Suppressor macrophage treated with lipopolysaccharide for 1 hour (primary cell): ENCODE data around the gene LIX1L.

ENCODE experiments used
- DNase-seq, 3 donors: peaks; one replicate each; pipeline ENCODE4 v3.0.0-alpha.2; 2020 to 2022

The LIX1L gene

DNA sequence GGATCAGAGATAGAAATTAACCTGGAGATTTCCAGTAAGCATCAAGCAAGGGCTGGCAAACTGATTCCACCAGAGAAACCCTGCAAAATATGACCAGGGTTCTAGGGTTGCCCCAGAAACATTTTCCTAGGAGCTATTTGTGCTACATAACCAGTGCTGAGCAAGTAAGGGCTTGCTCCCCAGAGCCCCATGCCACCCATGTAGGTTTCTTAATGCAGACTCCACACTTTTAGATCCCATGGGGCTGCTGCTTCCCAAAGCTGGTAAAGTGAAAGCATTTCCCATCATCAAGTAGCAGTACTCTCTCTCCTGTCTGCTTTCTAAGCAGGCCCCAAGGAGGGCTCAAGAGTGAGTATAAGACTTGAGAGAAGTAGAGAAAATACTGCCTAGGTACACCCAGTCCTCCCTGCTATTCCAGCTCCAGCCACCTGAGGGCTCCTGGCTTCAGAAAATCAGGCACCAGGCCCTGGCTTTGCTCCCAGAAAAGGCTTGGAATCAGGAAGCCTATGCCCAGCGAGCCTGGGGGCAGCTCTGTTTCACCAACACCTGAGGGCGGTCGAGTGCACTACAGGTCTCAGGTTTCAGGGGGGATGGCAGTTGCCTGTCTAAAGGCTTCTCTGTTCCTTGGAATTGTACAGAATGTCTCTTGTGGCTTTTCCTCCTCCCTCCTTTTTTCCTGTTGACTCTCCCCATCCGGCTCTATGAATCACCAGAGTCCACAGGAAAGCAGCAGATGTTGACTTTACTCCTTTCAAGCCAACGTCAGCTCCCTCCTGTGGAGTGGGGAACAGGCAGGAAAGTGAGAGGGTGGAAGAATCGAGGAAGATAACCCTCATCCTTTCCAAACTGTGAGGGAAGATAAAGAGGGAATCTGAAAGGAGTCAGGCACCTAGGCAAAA is 66.0 kb downstream of the LIX1L start:
- DNase-seq = peak; percentile 76 to 85 (median 78)

- DNase-seq = no peak
Observed at GRCh38 chr1:145891143-145891542, 66.7 kb downstream of the LIX1L start.

GRCh38 chr1:145889722-145890121 is 68.1 kb downstream of the LIX1L start:
- no peak for DNase-seq

DNA sequence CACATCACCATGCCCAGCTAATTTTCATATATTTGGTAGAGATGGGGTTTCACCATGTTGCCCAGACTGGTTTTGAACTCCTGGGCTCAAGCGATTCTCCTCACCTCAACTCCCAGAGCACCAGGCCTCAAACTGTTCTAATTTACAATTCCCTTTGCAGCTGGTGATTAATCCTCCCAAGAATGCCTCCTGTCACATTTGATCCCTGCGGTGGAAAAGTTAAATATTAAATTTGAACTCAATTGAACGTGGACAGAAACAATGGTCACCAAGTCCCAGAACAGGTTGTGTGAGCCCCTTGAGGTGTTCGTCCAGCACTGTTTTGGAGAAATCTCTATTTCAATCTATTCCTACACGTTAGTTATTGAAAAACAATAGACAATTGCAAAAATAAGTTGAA is 70.2 kb downstream of the LIX1L start:
- no peak for DNase-seq

DNA sequence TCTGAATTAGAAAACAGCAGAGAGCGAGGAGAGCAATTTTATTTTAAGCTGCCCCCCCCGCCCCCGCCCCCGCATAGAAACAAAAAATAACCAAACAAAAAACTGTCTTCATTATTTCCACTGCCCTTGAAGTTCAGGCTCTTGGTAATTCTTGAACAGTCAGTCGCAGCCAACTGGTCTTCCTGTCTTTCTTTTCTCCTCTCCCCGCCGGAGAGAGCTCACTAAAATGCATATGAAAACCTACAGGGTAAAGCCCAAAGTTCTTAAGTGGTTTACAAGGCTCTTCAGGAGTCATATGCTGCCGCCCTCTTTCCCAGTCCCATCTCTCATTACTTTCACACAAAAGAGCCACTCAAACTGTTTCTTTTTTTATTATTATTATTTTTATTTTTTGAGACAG is 71.0 kb downstream of the LIX1L start:
- no peak for DNase-seq

DNA sequence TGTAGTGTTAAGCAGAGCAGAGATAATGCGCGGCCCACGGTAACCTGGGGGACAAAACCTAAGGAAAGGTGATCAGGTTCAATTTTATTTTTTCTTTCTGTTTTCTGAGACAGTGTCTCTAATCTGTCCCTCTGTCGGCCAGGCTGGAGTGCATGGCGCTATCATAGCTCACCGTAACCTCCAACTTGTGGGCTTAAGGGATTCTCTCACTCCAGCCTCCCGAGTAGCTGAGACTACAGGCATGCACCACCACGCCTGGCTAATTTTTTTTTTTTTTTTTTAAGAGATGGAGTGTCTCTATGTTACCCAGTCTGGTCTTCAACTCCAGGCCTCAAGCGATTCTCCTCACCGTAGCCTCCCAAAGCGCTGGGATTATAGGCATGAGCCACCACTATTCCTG is 71.4 kb downstream of the LIX1L start:
- no peak for DNase-seq

DNA sequence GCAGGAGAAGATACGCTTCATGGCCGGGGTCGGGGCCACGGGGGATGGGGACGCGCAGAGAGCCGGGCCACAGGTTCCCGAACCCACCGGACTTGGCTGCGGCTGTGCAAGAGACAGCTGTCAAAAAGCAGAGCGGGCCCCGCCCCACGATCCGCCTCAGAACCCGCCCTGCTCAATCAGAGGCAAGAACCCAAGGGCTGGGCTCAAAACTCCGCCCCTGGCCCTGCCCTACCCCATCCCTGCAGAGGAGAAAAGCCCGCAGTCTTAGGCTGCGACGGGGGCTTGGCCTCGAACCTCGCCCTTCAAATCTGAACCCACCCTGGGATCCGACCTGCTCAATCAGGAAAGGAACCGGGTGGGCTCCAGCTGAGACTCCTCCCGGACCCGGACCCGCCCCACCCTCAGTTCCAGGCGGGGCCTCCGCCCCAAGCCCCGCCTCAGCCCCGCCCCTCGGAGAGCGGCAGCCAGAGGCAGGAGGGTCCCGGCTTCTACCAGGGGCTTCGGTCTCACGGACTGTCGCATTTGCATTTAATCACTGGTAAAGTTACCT is 72.0 kb downstream of the LIX1L start, which contains the start of gene ANKRD35:
TSS of gene ANKRD35 (minus strand) at position 129 of the 550 bp plus-strand sequence. CDS start at position 21, 108 bp downstream.
- DNase-seq = peak; percentile 84 to 94 (median 91)

- no peak for DNase-seq
Observed at GRCh38 chr1:145884675-145885074, 73.1 kb downstream of the LIX1L start.
